Liver (tissue), 3 donors: ENCODE measurements around the gene CELSR1.

ENCODE experiments used
- EGR1 ChIP-seq, 2 donors: IDR thresholded peaks; 2 replicates each; pipeline ENCODE4 v1.6.1; 2016 to 2018; ENCODE audit warnings: antibody characterized with exemption in 2 of 2, low read depth in 2 of 2
- FOXA1 ChIP-seq: IDR thresholded peaks from 2 replicates; pipeline ENCODE4 v1.6.1; 2016; ENCODE audit warnings: antibody characterized with exemption
- HNF4G ChIP-seq: IDR thresholded peaks from 2 replicates; pipeline ENCODE4 v1.6.1; 2016; ENCODE audit warnings: antibody characterized with exemption
- JUND ChIP-seq, 2 donors: IDR thresholded peaks; 2 replicates each; pipeline ENCODE4 v1.6.1; 2016; ENCODE audit warnings: antibody characterized with exemption in 2 of 2
- NR2F2 ChIP-seq: IDR thresholded peaks from 2 replicates; pipeline ENCODE4 v1.6.1; 2016; ENCODE audit warnings: antibody characterized with exemption
- RAD21 ChIP-seq, 2 donors: IDR thresholded peaks; 2 replicates each; pipeline ENCODE4 v1.6.1; 2016; ENCODE audit warnings: antibody characterized with exemption in 2 of 2, mild to moderate bottlenecking in 2 of 2
- RXRA ChIP-seq, 2 donors: IDR thresholded peaks; 2 replicates each; pipeline ENCODE4 v1.6.1; 2017 to 2018; ENCODE audit warnings: antibody characterized with exemption in 2 of 2, mild to moderate bottlenecking in 1 of 2
- SP1 ChIP-seq: IDR thresholded peaks from 2 replicates; pipeline ENCODE4 v1.6.1; 2018; ENCODE audit warnings: antibody characterized with exemption, mild to moderate bottlenecking
- TAF1 ChIP-seq: conservative IDR thresholded peaks from 2 replicates; pipeline ENCODE4 v1.6.1; 2016; ENCODE audit warnings: antibody characterized with exemption, mild to moderate bottlenecking
- YY1 ChIP-seq: IDR thresholded peaks from 2 replicates; pipeline ENCODE4 v1.6.1; 2016; ENCODE audit warnings: antibody characterized with exemption, mild to moderate bottlenecking
- ZBTB33 ChIP-seq: IDR thresholded peaks from 2 replicates; pipeline ENCODE4 v1.6.1; 2016; ENCODE audit warnings: antibody characterized with exemption
- TF ChIP-seq, protein P1 (sequence below): fragments of 150-350 bp; IDR thresholded peaks from 2 replicates; pipeline ENCODE4 v1.5.1; 2017; ENCODE audit warnings: improper control_type of control experiment, low read depth, low read length; ENCODE audit not compliant: missing input control
- TF ChIP-seq, protein P2 (sequence below): IDR thresholded peaks from 2 replicates; pipeline ENCODE4 v1.6.1; 2016; ENCODE audit warnings: antibody characterized with exemption
- TF ChIP-seq, protein P3 (sequence below): IDR thresholded peaks from 2 replicates; pipeline ENCODE4 v1.6.1; 2016; ENCODE audit warnings: antibody characterized with exemption
- donor health status: healthy.
- donor health status: healthy.

GRCh38 chr22:46366327-46366731 lies 171.1 kb downstream of the CELSR1 start:
- TF ChIP-seq RXRA (IDR thresholded peaks at IDR 0.05) (no peak), SP1 (no peak), TAF1 (no peak), EGR1 (IDR thresholded peaks at IDR 0.05; ENCODE audit: low read depth in 2 of 2) (no peak), RAD21 (IDR thresholded peaks at IDR 0.05) (no peak), NR2F2 (no peak), ZBTB33 (no peak), JUND (IDR thresholded peaks at IDR 0.05) (no peak), HNF4G (no peak), YY1 (no peak), FOXA1 (no peak)
- TF ChIP-seq, protein P1, sequence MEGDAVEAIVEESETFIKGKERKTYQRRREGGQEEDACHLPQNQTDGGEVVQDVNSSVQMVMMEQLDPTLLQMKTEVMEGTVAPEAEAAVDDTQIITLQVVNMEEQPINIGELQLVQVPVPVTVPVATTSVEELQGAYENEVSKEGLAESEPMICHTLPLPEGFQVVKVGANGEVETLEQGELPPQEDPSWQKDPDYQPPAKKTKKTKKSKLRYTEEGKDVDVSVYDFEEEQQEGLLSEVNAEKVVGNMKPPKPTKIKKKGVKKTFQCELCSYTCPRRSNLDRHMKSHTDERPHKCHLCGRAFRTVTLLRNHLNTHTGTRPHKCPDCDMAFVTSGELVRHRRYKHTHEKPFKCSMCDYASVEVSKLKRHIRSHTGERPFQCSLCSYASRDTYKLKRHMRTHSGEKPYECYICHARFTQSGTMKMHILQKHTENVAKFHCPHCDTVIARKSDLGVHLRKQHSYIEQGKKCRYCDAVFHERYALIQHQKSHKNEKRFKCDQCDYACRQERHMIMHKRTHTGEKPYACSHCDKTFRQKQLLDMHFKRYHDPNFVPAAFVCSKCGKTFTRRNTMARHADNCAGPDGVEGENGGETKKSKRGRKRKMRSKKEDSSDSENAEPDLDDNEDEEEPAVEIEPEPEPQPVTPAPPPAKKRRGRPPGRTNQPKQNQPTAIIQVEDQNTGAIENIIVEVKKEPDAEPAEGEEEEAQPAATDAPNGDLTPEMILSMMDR: no peak
- TF ChIP-seq, protein P2, sequence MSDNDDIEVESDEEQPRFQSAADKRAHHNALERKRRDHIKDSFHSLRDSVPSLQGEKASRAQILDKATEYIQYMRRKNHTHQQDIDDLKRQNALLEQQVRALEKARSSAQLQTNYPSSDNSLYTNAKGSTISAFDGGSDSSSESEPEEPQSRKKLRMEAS: no peak
- TF ChIP-seq, protein P3, sequence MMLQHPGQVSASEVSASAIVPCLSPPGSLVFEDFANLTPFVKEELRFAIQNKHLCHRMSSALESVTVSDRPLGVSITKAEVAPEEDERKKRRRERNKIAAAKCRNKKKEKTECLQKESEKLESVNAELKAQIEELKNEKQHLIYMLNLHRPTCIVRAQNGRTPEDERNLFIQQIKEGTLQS: no peak
